Astrocyte (in vitro differentiated cells and primary cell): ENCODE measurements around the gene CLDN1.

Experiments
- CTCF ChIP-seq: IDR thresholded peaks from 2 replicates; pipeline ENCODE4 v1.5.1; 2011; ENCODE audit warnings: low read depth, mild to moderate bottlenecking, inconsistent platforms, low read length, moderate library complexity; ENCODE audit not compliant: insufficient read depth
- EZH2 ChIP-seq: IDR thresholded peaks from 2 replicates; pipeline ENCODE4 v1.6.1; 2012; ENCODE audit warnings: mild to moderate bottlenecking, low read length, inconsistent platforms; ENCODE audit not compliant: insufficient read depth

- TF ChIP-seq EZH2 (no peak), CTCF (no peak)
These were observed 39.5 kb upstream of the CLDN1 start for GRCh38 chr3:190361791-190362190.
